Activated effector memory CD4-positive, alpha-beta T cell treated with anti-CD3 and anti-CD28 coated beads, Interleukin-2, amount 50 U/mL, for 16 hours (primary cell): ENCODE data around the gene SMIM35.
A peak's percentile ranks its signal among the peaks of the same experiment; 100 is the strongest.

Experiments used
- DNase-seq: peaks from one replicate; pipeline ENCODE4 v3.0.0-alpha.2; 2020

SMIM35 gene

DNA sequence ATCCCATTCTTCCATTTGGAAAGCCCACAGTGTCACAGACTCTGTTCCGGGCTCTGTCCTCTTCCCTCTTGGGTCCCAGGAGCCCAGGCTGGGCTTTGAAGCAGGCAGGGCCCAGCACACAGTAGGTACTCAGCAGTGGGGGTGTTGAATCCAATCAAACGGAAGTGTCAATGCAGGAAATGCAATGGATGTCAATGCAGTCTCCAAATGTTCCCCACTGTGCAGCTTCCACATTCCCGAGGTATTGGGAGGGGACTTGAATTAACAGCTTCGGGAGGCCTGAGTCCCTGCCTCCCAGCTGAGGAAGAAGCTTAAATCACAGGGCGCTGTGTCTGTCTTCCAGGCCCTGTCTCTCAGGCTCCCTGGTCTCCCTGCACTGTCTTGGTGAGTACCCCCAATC, 21.8 kb upstream of the SMIM35 start:
- peak; percentile 44 for DNase-seq

DNA sequence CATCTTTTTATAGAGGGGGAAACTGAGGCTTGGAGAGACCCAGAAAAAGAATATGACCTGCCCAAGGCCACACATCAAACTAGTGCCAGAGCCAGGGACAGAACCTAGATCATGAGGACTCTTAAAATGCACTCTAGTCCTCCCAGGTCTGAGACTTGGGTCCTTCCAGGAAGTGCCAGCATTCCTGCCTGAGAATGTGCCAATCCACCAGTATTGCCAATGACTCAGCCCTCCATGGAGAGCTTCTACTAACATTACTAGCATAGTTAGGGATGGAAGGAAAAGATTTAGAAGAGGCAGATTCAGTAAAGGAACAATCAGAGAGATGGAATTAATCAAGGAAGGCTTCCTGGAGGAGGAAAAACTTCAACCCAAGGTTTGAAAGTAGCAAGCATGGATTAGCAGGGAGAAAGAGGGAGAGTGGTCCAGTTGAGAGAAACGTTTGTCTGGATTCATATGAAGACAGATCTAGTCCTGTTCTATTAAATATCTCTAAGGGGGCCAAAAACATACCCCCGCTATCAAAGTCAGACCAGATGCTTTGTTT, 20.1 kb upstream of the SMIM35 start:
- peak; percentile 2 for DNase-seq

- DNase-seq: peak; percentile 31
Observed at GRCh38 chr11:118105657-118106305, 19.0 kb upstream of the SMIM35 start.

GRCh38 chr11:118104491-118104890, 17.7 kb upstream of the SMIM35 start:
- DNase-seq: peak; percentile 57

- DNase-seq: peak; percentile 54
Observed at GRCh38 chr11:118102721-118103261, 16.0 kb upstream of the SMIM35 start.

GRCh38 chr11:118100691-118101232, 14.0 kb upstream of the SMIM35 start:
- peak; percentile 53 for DNase-seq

- DNase-seq: peak; percentile 31
Observed at GRCh38 chr11:118099838-118100556, 13.2 kb upstream of the SMIM35 start.

DNA sequence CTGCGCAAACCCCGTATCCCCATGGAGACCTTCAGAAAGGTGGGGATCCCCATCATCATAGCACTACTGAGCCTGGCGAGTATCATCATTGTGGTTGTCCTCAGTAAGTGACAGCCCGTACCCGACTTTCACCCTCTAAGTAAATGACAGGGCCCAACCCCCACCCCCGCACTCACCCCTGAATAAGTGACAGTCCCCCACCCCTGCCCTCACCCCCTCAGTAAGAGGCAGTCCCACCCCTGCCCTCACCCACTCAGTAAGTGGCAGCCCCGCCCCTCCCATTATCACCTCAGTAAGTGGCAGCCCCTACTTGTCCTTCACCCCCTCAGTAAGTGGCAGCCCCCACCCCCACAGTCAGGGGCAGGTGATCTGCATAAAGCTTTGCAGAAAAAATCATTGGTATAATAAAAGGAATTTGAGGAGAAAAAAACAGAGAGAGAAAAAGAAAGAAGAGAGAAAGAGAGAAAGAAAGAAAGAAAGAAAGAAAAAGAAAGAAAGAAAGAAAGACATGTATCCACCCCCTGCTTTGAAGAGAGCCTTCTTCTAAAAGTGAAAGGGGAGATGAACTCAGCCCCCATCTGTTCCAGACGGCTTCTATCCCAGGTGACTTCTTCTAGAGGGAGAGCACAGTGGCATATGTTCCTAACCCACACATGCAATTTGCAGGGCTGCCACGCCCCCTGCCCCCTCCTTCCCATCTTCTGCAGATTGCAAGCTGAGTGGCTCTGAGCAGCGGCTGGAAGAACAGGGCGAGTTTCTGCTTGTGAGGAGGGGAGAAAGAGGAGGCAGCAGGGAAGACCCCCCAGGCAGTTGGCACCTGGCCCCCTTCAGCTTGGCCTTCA, 12.5 kb upstream of the SMIM35 start:
- DNase-seq: peak; percentile 43

DNA sequence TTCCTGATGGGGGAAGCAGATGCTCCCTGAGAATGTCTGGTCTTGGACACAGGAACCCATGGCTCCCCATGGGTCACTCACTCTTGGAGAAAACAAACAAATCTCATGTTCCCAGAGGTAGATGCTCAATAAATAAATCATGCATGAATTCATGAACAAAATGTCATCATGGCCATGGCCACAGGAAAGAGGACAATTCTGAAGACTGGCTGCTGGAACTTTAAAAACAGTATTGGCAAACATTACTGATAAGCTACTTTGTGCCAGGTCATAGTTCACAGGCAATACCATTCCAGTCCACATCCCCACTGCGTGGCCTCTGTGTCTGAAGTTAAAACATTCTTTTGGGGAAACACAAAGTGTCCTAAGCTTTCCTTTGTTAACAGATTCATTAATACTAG, 9.2 kb upstream of the SMIM35 start:
- DNase-seq: no peak

GRCh38 chr11:118095493-118095892, 8.7 kb upstream of the SMIM35 start:
- DNase-seq: no peak

- DNase-seq: no peak
Observed at GRCh38 chr11:118092907-118093571, 6.3 kb upstream of the SMIM35 start.

DNA sequence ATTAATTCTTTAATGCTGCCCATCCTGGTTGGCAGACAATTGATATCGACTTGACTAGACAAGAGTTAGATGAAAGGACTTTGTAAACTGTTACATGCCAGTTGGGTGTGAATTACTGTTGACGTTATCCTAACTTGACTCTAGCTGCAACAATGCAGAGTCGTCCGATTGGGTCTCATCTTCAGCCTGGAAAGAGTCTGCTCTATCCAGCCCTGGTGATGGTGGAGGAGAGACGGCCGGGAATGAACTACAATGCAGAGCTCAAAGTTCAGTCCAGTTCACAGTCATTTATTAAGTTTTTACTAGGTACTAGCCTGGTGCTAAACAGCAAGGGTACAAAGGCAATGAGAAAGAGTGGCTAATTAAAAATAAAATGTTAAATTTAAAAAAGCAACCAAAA, 4.9 kb upstream of the SMIM35 start:
- DNase-seq: no peak

DNA sequence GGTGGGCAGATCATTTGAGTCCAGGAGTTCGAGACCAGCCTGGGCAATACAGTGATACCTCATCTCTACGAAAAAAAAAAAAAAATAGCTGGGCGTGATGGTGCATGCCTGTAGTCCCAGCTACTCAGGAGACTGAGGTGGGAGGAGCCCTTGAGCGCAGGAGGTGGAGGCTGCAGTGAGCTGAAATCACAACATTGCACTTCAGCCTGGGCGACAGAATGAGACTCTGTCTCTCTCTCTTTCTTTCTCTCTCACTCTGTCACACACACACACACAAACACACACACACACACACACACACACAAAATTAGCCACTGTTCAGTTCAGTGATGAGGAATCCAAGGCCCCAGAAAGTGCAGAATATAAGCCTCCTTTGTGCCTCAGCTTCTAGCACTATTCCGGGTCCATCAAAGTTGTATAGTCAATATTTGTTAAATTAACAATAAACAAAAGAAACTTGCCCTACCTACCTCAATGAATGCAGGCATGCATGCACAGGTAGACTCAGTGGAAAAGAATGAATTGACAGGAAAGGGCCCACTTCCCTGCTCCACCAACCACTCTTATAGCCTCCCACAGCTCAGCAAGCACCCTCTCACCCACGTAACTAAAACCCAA, 3.9 kb upstream of the SMIM35 start:
- DNase-seq: no peak

DNA sequence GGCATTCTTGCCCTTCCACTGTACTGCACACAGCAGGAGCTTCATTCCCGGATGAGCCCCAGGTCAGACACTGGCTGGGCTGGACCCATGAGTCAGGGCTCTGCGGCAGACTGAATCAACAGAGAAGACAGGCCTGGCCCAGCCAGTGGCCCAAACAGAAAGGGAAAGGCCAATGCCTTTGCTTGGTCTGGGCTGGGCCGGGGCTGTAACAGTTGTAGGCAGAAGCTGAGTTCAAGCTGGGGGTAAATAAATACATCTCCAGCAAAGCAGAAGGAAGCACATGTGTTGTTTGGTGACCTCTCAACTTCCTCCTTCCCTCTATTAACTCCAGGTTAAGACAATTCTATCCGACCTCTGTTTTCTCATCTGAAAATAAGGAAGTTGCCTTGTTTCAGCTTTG, 1.8 kb upstream of the SMIM35 start:
- no peak for DNase-seq

GRCh38 chr11:118087931-118088330, 1.2 kb upstream of the SMIM35 start:
- DNase-seq: no peak

- no peak for DNase-seq
Observed at GRCh38 chr11:118084656-118085055, 2.1 kb downstream of the SMIM35 start.

DNA sequence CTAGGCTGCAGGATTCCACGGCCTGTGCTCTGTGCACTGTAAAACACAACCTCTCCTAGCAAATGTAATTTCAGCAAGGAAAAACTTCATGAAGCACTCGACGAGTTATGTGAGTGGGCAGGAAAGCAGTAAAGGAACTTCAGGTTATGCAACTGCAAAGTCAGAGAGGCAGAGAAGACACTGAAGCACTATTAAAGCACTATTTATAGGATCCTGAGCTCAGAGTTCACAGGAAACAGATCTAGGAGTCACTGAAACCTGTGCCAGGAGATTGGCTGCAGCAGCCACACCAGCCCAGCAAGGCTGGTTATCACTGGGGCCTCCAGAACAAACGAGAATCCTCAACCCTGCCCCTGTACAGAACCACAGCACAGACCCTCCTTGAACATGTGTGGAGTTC, 2.5 kb downstream of the SMIM35 start:
- no peak for DNase-seq

GRCh38 chr11:118082880-118083552, 3.7 kb downstream of the SMIM35 start:
- no peak for DNase-seq

GRCh38 chr11:118081241-118081958, 5.4 kb downstream of the SMIM35 start:
- no peak for DNase-seq

GRCh38 chr11:118080296-118080695, 6.5 kb downstream of the SMIM35 start:
- DNase-seq: no peak

DNA sequence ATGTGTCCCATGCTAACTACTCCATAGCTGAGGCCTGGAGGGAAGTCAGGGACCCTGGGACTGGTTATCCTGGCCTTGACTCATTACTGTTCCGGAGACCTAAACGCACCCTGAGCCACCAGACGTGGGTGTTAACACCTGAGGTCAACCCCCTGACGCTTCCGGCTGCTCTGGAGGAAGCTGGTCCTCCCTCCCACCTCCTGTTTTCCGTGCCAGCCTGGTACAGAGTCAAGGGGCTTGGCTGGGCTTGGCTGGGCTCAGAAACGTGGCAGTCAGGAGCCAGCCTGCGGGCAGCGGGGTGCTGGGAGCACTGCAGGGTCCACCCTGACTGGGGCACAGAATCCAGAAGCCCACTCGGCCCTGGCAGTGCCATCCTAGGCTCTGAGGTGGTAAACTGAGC, 7.3 kb downstream of the SMIM35 start:
- no peak for DNase-seq
